Calu3 (cell line): ENCODE measurements around the gene NT5C3A. TPM values are rescaled to one million over a fixed set of nuclear protein-coding genes. Genes with fewer than 3 reads are reported as not detected.

ENCODE experiments used
- BruUV-seq: library from RNA; stranded (reverse); fragments of 400-500 nt; replicated peaks from 2 replicates; lab custom pipeline; 2021; lab: Mats Ljungman, UMichigan
- CTCF ChIA-PET: fragments of 300-600 bp; sonication (Branson Sonifier 250); formaldehyde crosslinking; loops from one replicate; lab custom pipeline; 2022; ENCODE audit warnings: antibody characterized with exemption; lab: Charles Lee
- DNase-seq: peaks from one replicate; pipeline ENCODE4 v3.0.0; 2022
- H3K27ac Mint-ChIP-seq: one replicate; pipeline ENCODE4 v1.8.0; 2022; ENCODE audit warnings: mixed read lengths; ENCODE audit not compliant: unreplicated experiment
- H3K27me3 Mint-ChIP-seq: one replicate; pipeline ENCODE4 v1.8.0; 2022; ENCODE audit warnings: mixed read lengths; ENCODE audit not compliant: unreplicated experiment
- H3K36me3 Mint-ChIP-seq: one replicate; pipeline ENCODE4 v1.8.0; 2022; ENCODE audit warnings: mild to moderate bottlenecking, moderate library complexity, mixed read lengths; ENCODE audit not compliant: insufficient read depth, unreplicated experiment
- H3K4me1 Mint-ChIP-seq: one replicate; pipeline ENCODE4 v1.8.0; 2022; ENCODE audit warnings: mild to moderate bottlenecking, low read depth, mixed read lengths; ENCODE audit not compliant: unreplicated experiment
- H3K4me3 Mint-ChIP-seq: one replicate; pipeline ENCODE4 v1.8.0; 2022; ENCODE audit warnings: mild to moderate bottlenecking, low read depth, moderate library complexity, mixed read lengths; ENCODE audit not compliant: unreplicated experiment
- H3K9me3 Mint-ChIP-seq: one replicate; pipeline ENCODE4 v1.8.0; 2022; ENCODE audit warnings: low read depth, mixed read lengths; ENCODE audit not compliant: unreplicated experiment
- CTCF ChIP-seq: fragments of 200-600 bp; IDR thresholded peaks from one replicate; pipeline ENCODE4 v1.8.0; 2022; ENCODE audit warnings: antibody characterized with exemption; ENCODE audit not compliant: unreplicated experiment
- intact Hi-C: fragments of 100-400 bp; cut with micrococcal nuclease; formaldehyde crosslinking; loops from one replicate; pipeline ENCODE4 v1.10.0; 2022; ENCODE audit not compliant: unreplicated experiment
- total RNA-seq: library from RNA; stranded (reverse); gene quantifications from 2 replicates; pipeline ENCODE4 v1.2.3, GENCODE V29; 2022

NT5C3A gene
- total RNA-seq, 1 experiment from 2014 or later: 77.7 TPM

GRCh38 chr7:33062782-33063443 is 337 bp upstream of the NT5C3A start:
- Mint-ChIP-seq H3K36me3 (peaks cover 32% of the 10 kb centered on the region), H3K27me3 (no peaks in the 10 kb centered on the region), H3K4me3 (peak overlapping the region; percentile 93), H3K4me1 (peaks cover 28% of the 10 kb centered on the region), H3K9me3 (peaks cover 5% of the 10 kb centered on the region), H3K27ac (peak overlapping the region; percentile 61)
- TF ChIP-seq CTCF: no peak
- CTCF ChIA-PET: interaction anchor here (0.9 to 2.1 kb wide), 7 partner anchors 10 to 562 kb away, joined by 3 to 14 read pairs (median 4); partner anchors contain the start of gene RP9
- intact Hi-C loops: no loop called here
- no TSS peak for BruUV-seq
- DNase-seq: peak; percentile 98

GRCh38 chr7:33061282-33061937 is 1.2 kb downstream of the NT5C3A start:
- intact Hi-C loops: loop anchor here (2.0 kb wide), 2 partner anchors 23 to 47 kb away; partner anchors contain the start of gene RP9
- H3K4me1 Mint-ChIP-seq: peaks cover 28% of the 10 kb centered on the region
- CTCF ChIA-PET: interaction anchor here (1.1 to 2.1 kb wide), 5 partner anchors 11 to 560 kb away, joined by 3 to 14 read pairs (median 7); partner anchors contain the start of gene RP9

DNA sequence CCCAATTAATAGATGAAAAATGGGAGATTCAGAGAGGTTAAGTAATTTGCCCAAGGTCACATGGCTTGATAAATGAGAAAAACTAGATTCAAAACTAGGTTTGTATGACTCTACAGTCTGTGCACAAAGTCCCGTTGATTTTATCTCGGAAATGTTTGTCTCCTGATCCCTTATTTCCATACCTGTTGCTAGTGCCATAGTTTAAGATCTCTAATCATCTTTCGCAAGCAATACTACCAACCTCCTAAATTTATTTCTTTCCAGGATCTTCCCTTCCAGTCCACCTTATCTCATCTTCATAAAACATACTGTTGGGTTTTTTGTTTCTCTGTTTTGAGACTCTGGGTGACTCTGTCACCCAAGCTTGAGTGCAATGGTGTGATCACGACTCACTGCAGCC is 2.9 kb downstream of the NT5C3A start:
- Mint-ChIP-seq H3K4me1 (peaks cover 40% of the 10 kb centered on the region), H3K27me3 (no peaks in the 10 kb centered on the region), H3K36me3 (peaks cover 37% of the 10 kb centered on the region), H3K9me3 (peaks cover 2% of the 10 kb centered on the region), H3K4me3 (no peak overlapping the region), H3K27ac (no peak overlapping the region)
- CTCF ChIA-PET: interaction anchor here (1.0 kb wide), 1 partner anchor 10 kb away, joined by 3 read pairs; no protein-coding TSS in a partner anchor
- TF ChIP-seq CTCF: no peak
- DNase-seq: no peak
- BruUV-seq: no TSS peak
- intact Hi-C loops: loop anchor here (2.0 to 10.0 kb wide), 3 partner anchors 21 to 295 kb away; partner anchors contain the start of gene RP9

More at GRCh38 chr7:33061282-33061937, 1.2 kb downstream of the NT5C3A start:
- Mint-ChIP-seq H3K27me3 (no peaks in the 10 kb centered on the region), H3K36me3 (peaks cover 37% of the 10 kb centered on the region), H3K9me3 (peaks cover 5% of the 10 kb centered on the region), H3K4me3 (peak overlapping the region; percentile 93), H3K27ac (peak overlapping the region; percentile 61)
- TSS peak; percentile 39 for BruUV-seq
- DNase-seq: no peak
- no peak for TF ChIP-seq CTCF

DNA sequence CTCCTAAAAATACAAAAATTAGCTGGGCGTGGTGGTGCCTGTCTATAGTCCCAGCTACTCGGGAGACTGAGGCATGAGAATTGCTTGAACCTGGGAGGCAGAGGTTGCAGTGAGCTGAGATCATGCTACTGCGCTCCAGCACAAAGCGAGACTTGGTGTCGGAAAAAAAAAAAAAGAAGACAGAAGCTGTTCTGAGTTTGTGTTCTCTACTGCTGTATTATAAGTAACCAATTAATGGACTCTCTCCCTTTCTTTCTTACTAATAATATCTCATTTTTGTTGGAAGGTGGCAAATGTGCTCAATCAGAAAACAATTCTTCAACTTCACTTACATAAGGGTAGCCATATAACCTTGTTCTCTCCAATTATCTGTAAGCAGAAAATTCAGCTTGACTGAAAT is 7.4 kb downstream of the NT5C3A start:
- CTCF ChIA-PET: interaction anchor here (0.6 kb wide), 1 partner anchor 1887 kb away, joined by 3 read pairs; no protein-coding TSS in a partner anchor

More for the DNA sequence above, 7.4 kb downstream of the NT5C3A start:
- H3K27ac Mint-ChIP-seq: peak overlapping the region; percentile 4
- no peak for TF ChIP-seq CTCF
- peaks cover 10% of the 10 kb centered on the region for H3K36me3 Mint-ChIP-seq
- H3K4me3 Mint-ChIP-seq: no peak overlapping the region
- BruUV-seq: no TSS peak
- H3K9me3 Mint-ChIP-seq: no peaks in the 10 kb centered on the region
- intact Hi-C loops: loop anchor here (10.0 kb wide), 1 partner anchor 290 kb away; no protein-coding TSS in a partner anchor
- DNase-seq: no peak
- H3K4me1 Mint-ChIP-seq: peaks cover 39% of the 10 kb centered on the region
- no peaks in the 10 kb centered on the region for H3K27me3 Mint-ChIP-seq
